PC-3 (cell line): ENCODE measurements around the gene FBXO24.

Experiments
- CTCF ChIP-seq: fragments of 300-600 bp; sonication (generic); conservative IDR thresholded peaks from 2 replicates; pipeline ENCODE4 v1.5.1; 2017; ENCODE audit warnings: antibody characterized with exemption, low read depth, mild to moderate bottlenecking, low read length
- EZH2 ChIP-seq: fragments of 300-600 bp; sonication (generic); IDR thresholded peaks from one replicate; pipeline ENCODE4 v1.6.1; 2017; ENCODE audit warnings: antibody characterized with exemption, mild to moderate bottlenecking, low read length; ENCODE audit not compliant: unreplicated experiment
- EZH2phosphoT487 ChIP-seq: fragments of 300-600 bp; sonication (generic); IDR thresholded peaks from 2 replicates; pipeline ENCODE4 v1.6.1; 2018; ENCODE audit warnings: mild to moderate bottlenecking, antibody characterized with exemption, low read length, borderline replicate concordance

GRCh38 chr7:100575206-100575631 is 10.9 kb upstream of the FBXO24 start:
- TF ChIP-seq EZH2phosphoT487 (no peak), EZH2 (no peak), CTCF (no peak)
